PC-9 (cell line): ENCODE data around the gene GRIP1. TPM values are rescaled to one million over a fixed set of nuclear protein-coding genes. Genes with fewer than 3 reads are reported as not detected.

Source experiments
- BruUV-seq: library from RNA; stranded (reverse); fragments of 400-500 nt; replicated peaks from 2 replicates; lab custom pipeline; 2021; lab: Mats Ljungman, UMichigan
- CTCF ChIA-PET: fragments of 300-600 bp; sonication (Branson Sonifier 250); formaldehyde crosslinking; loops from one replicate; lab custom pipeline; 2022; ENCODE audit warnings: antibody characterized with exemption; lab: Charles Lee
- POLR2A ChIA-PET: fragments of 300-600 bp; sonication (Branson Sonifier 250); formaldehyde crosslinking; loops from one replicate; lab custom pipeline; 2022; ENCODE audit warnings: antibody characterized with exemption; ENCODE audit not compliant: unreplicated experiment; lab: Charles Lee
- DNase-seq, 2 experiments: peaks; one replicate each; pipeline versions ENCODE4 v3.0.0 to v3.0.0-alpha.2; 2015 to 2022; ENCODE audit warnings: mixed read lengths in 1 of 2
- H2AFZ ChIP-seq: fragments of 200-600 bp; sonication (generic); 2 replicates; pipeline ENCODE4 v1.8.1; 2017; ENCODE audit warnings: antibody characterized with exemption
- H3F3A ChIP-seq: fragments of 200-600 bp; sonication (generic); 2 replicates; pipeline ENCODE4 v1.8.1; 2017; ENCODE audit warnings: antibody characterized with exemption, mild to moderate bottlenecking, low read depth; ENCODE audit not compliant: insufficient read depth
- H3K27ac ChIP-seq: fragments of 200-600 bp; sonication (generic); 2 replicates; pipeline ENCODE4 v1.6.1; 2016; ENCODE audit warnings: mixed run types
- H3K27me3 ChIP-seq: fragments of 200-600 bp; sonication (generic); 2 replicates; pipeline ENCODE4 v1.6.1; 2016; ENCODE audit warnings: low read depth, mixed run types; ENCODE audit not compliant: insufficient read depth
- H3K36me3 ChIP-seq: fragments of 200-600 bp; sonication (generic); 2 replicates; pipeline ENCODE4 v1.6.1; 2016; ENCODE audit warnings: low read depth, mixed run types
- H3K4me1 ChIP-seq: fragments of 200-600 bp; sonication (generic); replicated peaks from 2 replicates; pipeline ENCODE4 v1.6.1; 2016; ENCODE audit warnings: mixed run types; ENCODE audit not compliant: insufficient read depth
- H3K4me2 ChIP-seq: fragments of 200-600 bp; sonication (generic); 2 replicates; pipeline ENCODE4 v1.6.1; 2017; ENCODE audit warnings: mixed run types
- H3K4me3 ChIP-seq: fragments of 200-600 bp; sonication (generic); 2 replicates; pipeline ENCODE4 v1.6.1; 2016; ENCODE audit warnings: mixed run types
- H3K79me2 ChIP-seq: fragments of 200-600 bp; sonication (generic); 2 replicates; pipeline ENCODE4 v1.6.1; 2017; ENCODE audit warnings: low read depth, mixed run types
- H3K9me2 ChIP-seq: fragments of 200-600 bp; sonication (generic); 2 replicates; pipeline ENCODE4 v1.8.1; 2017; ENCODE audit warnings: mild to moderate bottlenecking; ENCODE audit not compliant: insufficient read depth
- H3K9me3 ChIP-seq: fragments of 200-600 bp; sonication (generic); 2 replicates; pipeline ENCODE4 v1.8.1; 2016; ENCODE audit warnings: low read depth; ENCODE audit not compliant: insufficient read depth
- H4K20me1 ChIP-seq: fragments of 200-600 bp; sonication (generic); 2 replicates; pipeline ENCODE4 v1.8.1; 2017; ENCODE audit not compliant: insufficient read depth
- EZH2 ChIP-seq: fragments of 200-600 bp; sonication (generic); IDR thresholded peaks from 2 replicates; pipeline ENCODE4 v1.8.0; 2017; ENCODE audit warnings: antibody characterized with exemption, low read depth
- intact Hi-C: fragments of 100-400 bp; cut with micrococcal nuclease; formaldehyde crosslinking; loops from one replicate; pipeline ENCODE4 v1.10.0; 2022; ENCODE audit not compliant: unreplicated experiment
- total RNA-seq: library from RNA; stranded (reverse); gene quantifications from 2 replicates; pipeline ENCODE4 v1.2.3, GENCODE V29; 2021
- TF ChIP-seq, protein P1 (sequence below): fragments of 200-600 bp; sonication (generic); conservative IDR thresholded peaks from 2 replicates; pipeline ENCODE4 v1.6.1; 2017; ENCODE audit warnings: mixed run types, antibody characterized with exemption, mild to moderate bottlenecking, moderate library complexity

GRIP1 gene
- total RNA-seq, 1 experiment from 2014 or later: 16.0 TPM

DNA sequence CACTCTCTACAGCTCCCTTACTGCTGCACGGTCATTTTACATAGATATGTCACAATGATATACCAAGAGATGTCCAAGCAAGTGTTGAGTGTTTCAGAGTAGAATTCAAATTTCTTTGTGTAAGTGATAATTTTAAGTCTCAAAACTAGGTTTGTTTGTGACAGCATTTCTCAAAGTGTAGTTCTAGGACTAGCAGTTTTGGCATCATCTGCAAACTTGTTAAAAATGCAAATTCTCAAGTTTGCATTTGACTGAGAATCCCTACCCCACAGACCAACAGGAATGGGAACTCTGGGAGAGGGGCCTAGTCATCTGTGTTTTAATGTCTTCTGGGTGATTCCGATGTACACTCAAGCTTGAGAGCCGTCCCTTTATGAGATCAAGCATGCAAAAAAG is 279.0 kb downstream of the GRIP1 start:
- CTCF ChIA-PET: no interaction called here
- no peak for DNase-seq
- H2AFZ ChIP-seq: no peak overlapping the region
- H3K4me3 ChIP-seq: no peak overlapping the region
- TF ChIP-seq, protein P1, sequence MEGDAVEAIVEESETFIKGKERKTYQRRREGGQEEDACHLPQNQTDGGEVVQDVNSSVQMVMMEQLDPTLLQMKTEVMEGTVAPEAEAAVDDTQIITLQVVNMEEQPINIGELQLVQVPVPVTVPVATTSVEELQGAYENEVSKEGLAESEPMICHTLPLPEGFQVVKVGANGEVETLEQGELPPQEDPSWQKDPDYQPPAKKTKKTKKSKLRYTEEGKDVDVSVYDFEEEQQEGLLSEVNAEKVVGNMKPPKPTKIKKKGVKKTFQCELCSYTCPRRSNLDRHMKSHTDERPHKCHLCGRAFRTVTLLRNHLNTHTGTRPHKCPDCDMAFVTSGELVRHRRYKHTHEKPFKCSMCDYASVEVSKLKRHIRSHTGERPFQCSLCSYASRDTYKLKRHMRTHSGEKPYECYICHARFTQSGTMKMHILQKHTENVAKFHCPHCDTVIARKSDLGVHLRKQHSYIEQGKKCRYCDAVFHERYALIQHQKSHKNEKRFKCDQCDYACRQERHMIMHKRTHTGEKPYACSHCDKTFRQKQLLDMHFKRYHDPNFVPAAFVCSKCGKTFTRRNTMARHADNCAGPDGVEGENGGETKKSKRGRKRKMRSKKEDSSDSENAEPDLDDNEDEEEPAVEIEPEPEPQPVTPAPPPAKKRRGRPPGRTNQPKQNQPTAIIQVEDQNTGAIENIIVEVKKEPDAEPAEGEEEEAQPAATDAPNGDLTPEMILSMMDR: no peak
- no peak for TF ChIP-seq EZH2
- no peaks in the 10 kb centered on the region for H3K27me3 ChIP-seq
- intact Hi-C loops: loop anchor here (10.0 kb wide), 1 partner anchor 265 kb away; the partner anchor contains the start of gene LLPH
- H3K4me1 ChIP-seq: no peaks in the 10 kb centered on the region
- no peaks in the 10 kb centered on the region for H3K9me3 ChIP-seq
- H3K4me2 ChIP-seq: no peak overlapping the region
- H3K36me3 ChIP-seq: no peaks in the 10 kb centered on the region
- no peak overlapping the region for H3K27ac ChIP-seq
- no TSS peak for BruUV-seq
- no peaks in the 10 kb centered on the region for H3K79me2 ChIP-seq
- no peaks in the 10 kb centered on the region for H3K9me2 ChIP-seq
- H4K20me1 ChIP-seq: no peaks in the 10 kb centered on the region
- H3F3A ChIP-seq: no peaks in the 10 kb centered on the region
- POLR2A ChIA-PET: no interaction called here

DNA sequence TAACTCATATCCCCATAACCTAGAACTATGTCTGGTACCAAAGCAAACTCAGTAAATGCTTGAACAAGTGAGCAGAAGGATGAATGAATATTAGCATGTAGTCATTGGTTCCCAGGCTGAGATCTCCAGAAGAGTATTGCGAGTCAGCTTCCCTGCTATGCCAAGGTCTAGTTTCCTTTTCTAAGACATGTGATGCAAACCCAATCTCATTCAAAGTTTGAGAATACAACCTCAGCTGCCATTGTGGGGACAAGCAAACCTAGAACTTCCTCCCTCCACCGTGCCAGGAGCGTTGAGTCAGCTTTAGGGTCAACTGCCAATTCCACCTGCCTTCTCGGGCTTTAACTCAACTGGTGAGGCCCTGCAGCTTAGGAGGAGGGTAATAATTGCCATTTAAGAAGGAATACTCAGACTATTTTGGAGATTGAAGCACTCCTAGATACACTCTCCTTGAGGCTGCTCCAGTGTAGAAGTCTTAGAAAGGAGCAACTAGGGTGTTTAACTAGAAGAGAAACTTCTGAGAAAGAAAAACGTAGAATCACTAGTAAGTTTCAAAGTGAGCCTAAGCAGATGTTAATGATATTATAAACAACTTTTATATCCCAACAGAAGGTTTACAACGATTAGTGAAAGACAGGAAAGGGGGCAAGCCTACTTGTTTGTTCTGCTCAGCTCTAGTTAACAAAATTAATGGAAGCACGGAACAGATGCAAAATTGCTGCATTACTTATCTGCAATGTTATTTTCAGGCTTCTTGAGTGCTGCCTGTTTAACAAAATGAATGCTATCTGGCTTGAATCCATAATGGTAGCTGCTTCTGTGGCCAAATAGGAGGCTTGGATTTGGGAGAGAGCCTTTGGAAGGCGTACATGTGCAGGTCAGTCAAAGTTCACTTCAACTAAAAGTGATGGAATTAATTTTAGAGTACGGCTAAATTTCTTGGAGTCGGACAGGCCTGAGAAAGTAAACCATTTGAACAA is 279.7 kb downstream of the GRIP1 start:
- H3K4me1 ChIP-seq: no peaks in the 10 kb centered on the region
- POLR2A ChIA-PET: no interaction called here
- no peak for DNase-seq

DNA sequence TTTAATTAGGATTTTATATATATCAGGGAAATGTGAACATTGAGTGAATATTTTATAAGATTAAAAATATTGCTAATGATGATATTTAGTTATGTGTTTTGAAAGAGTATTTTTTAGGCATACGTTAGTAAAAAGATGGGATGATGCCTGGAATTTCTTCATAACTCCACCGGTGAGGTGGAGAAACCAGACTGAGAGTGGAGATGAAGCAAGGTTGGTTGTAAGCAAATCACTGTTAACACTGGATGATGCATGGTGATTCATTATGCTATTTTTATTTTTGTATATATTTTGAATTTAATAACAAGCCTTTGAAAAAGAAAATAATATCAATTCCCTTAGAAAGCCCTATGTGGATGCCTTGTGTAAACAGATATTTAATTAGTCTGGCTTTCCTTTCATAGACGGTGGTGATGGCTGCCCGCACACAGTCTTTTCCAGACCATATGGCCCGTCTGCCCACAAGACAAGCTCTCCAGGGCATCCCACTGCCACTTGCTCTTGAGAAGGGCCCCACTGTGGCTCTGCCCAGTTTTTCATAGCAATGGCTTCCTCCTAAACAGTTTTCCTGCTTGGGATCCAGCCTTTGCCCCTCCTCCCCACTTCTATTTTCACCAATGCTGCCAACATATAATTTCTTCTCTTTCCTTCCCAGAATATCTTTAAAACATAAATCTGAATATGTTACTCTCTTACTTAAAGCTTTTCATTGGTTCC is 281.1 kb downstream of the GRIP1 start:
- H4K20me1 ChIP-seq: no peaks in the 10 kb centered on the region
- TF ChIP-seq EZH2: no peak
- TF ChIP-seq, protein P1: no peak
- H3F3A ChIP-seq: no peaks in the 10 kb centered on the region
- H3K4me3 ChIP-seq: no peak overlapping the region
- no peaks in the 10 kb centered on the region for H3K4me1 ChIP-seq
- no peaks in the 10 kb centered on the region for H3K9me2 ChIP-seq
- ChIA-PET CTCF (interaction anchor here (0.6 kb wide), 1 partner anchor 1599 kb away, joined by 3 read pairs; no protein-coding TSS in a partner anchor), POLR2A (no interaction called here)
- H3K9me3 ChIP-seq: no peaks in the 10 kb centered on the region
- H3K36me3 ChIP-seq: no peaks in the 10 kb centered on the region
- H3K4me2 ChIP-seq: no peak overlapping the region
- H2AFZ ChIP-seq: no peak overlapping the region
- no peak for DNase-seq
- BruUV-seq: no TSS peak
- intact Hi-C loops: no loop called here
- H3K27me3 ChIP-seq: no peaks in the 10 kb centered on the region
- H3K27ac ChIP-seq: no peak overlapping the region
- H3K79me2 ChIP-seq: no peaks in the 10 kb centered on the region

More for the DNA sequence above, 279.7 kb downstream of the GRIP1 start:
- H3K79me2 ChIP-seq: no peaks in the 10 kb centered on the region
- H3K4me3 ChIP-seq: no peak overlapping the region
- TF ChIP-seq EZH2: no peak
- TF ChIP-seq, protein P1: no peak
- H3K9me2 ChIP-seq: no peaks in the 10 kb centered on the region
- no peak overlapping the region for H3K27ac ChIP-seq
- H3K4me2 ChIP-seq: no peak overlapping the region
- no TSS peak for BruUV-seq
- no peaks in the 10 kb centered on the region for H3F3A ChIP-seq
- CTCF ChIA-PET: interaction anchor here (0.6 kb wide), 1 partner anchor 24 kb away, joined by 4 read pairs; no protein-coding TSS in a partner anchor
- no peak overlapping the region for H2AFZ ChIP-seq
- no peaks in the 10 kb centered on the region for H3K27me3 ChIP-seq
- no peaks in the 10 kb centered on the region for H3K9me3 ChIP-seq
- H3K36me3 ChIP-seq: no peaks in the 10 kb centered on the region
- intact Hi-C loops: no loop called here
- no peaks in the 10 kb centered on the region for H4K20me1 ChIP-seq
